Activated CD8-positive, alpha-beta T cell treated with anti-CD3 and anti-CD28 coated beads for 36 hours (primary cell): ENCODE data around the gene LRCH3. TPM values are rescaled to one million over a fixed set of nuclear protein-coding genes. Genes with fewer than 3 reads are reported as not detected.

ENCODE experiments used
- ATAC-seq: fragments of 200-7000 bp; cut with Tn5 transposase; one replicate; pipeline ENCODE4 v1.10.0; 2021; ENCODE audit warnings: mild to moderate bottlenecking, moderate library complexity
- CTCF ChIA-PET: fragments of 350-600 bp; sonication (Branson Sonifier 250); formaldehyde crosslinking; loops from one replicate; lab custom pipeline; 2021; ENCODE audit warnings: antibody characterized with exemption; lab: Charles Lee
- POLR2A ChIA-PET: fragments of 350-600 bp; sonication (Branson Sonifier 250); formaldehyde crosslinking; loops from one replicate; lab custom pipeline; 2021; ENCODE audit warnings: antibody characterized with exemption; lab: Charles Lee
- DNase-seq: peaks from one replicate; pipeline ENCODE4 v3.0.0-alpha.2; 2020
- H3K27ac Mint-ChIP-seq: one replicate; pipeline ENCODE4 v1.8.0; 2021; ENCODE audit warnings: mild to moderate bottlenecking, mixed read lengths
- H3K27me3 Mint-ChIP-seq: one replicate; pipeline ENCODE4 v1.8.0; 2021; ENCODE audit warnings: mixed read lengths
- H3K36me3 Mint-ChIP-seq: one replicate; pipeline ENCODE4 v1.8.0; 2021; ENCODE audit warnings: low read depth, mixed read lengths
- H3K4me1 Mint-ChIP-seq: one replicate; pipeline ENCODE4 v1.8.0; 2021; ENCODE audit warnings: low read depth, mixed read lengths
- H3K4me3 Mint-ChIP-seq: one replicate; pipeline ENCODE4 v1.8.0; 2021; ENCODE audit warnings: mild to moderate bottlenecking, moderate library complexity, mixed read lengths
- H3K9me3 Mint-ChIP-seq: one replicate; pipeline ENCODE4 v1.8.0; 2021; ENCODE audit warnings: mixed read lengths
- CTCF ChIP-seq: fragments of 200-600 bp; IDR thresholded peaks from one replicate; pipeline ENCODE4 v1.8.0; 2022; ENCODE audit warnings: antibody characterized with exemption, mild to moderate bottlenecking
- intact Hi-C: fragments of 100-400 bp; cut with micrococcal nuclease; formaldehyde crosslinking; loops from one replicate; pipeline ENCODE4 v1.10.0; 2022
- total RNA-seq, 2 experiments: library from RNA; stranded (reverse); gene quantifications; one replicate each; pipeline ENCODE4 v1.2.3, GENCODE V29; 2021

Gene LRCH3
- total RNA-seq, 2 experiments from 2014 or later, result 43.8 to 53.5 TPM

- ATAC-seq (no peak), DNase-seq (no peak)
- ChIA-PET CTCF (interaction anchor here (0.6 to 1.0 kb wide), 4 partner anchors 11 to 632 kb away, joined by 3 to 4 read pairs (median 3); no protein-coding TSS in a partner anchor), POLR2A (interaction anchor here (1.1 kb wide), 1 partner anchor 11 kb away, joined by 3 read pairs; no protein-coding TSS in a partner anchor)
- Mint-ChIP-seq H3K4me3 (no peak overlapping the region), H3K27me3 (no peaks in the 10 kb centered on the region), H3K27ac (peak overlapping the region; percentile 27), H3K4me1 (peaks cover 11% of the 10 kb centered on the region), H3K36me3 (peaks cover 4% of the 10 kb centered on the region), H3K9me3 (no peaks in the 10 kb centered on the region)
- intact Hi-C loops, result no loop called here
- no peak for TF ChIP-seq CTCF
Measured at GRCh38 chr3:197787412-197787811, 3.6 kb upstream of the LRCH3 start.

GRCh38 chr3:197789309-197789708 is 1.7 kb upstream of the LRCH3 start:
- peaks cover 22% of the 10 kb centered on the region for H3K4me1 Mint-ChIP-seq
- H3K36me3 Mint-ChIP-seq, result peaks cover 3% of the 10 kb centered on the region
- no peak overlapping the region for H3K4me3 Mint-ChIP-seq
- TF ChIP-seq CTCF, result no peak
- no peak overlapping the region for H3K27ac Mint-ChIP-seq
- H3K9me3 Mint-ChIP-seq, result no peaks in the 10 kb centered on the region
- intact Hi-C loops, result no loop called here
- DNase-seq (no peak), ATAC-seq (no peak)
- ChIA-PET POLR2A (interaction anchor here (0.6 kb wide), 1 partner anchor 280 kb away, joined by 3 read pairs; no protein-coding TSS in a partner anchor), CTCF (interaction anchor here (1.1 to 1.5 kb wide), 4 partner anchors 12 to 190 kb away, joined by 3 to 5 read pairs (median 4); no protein-coding TSS in a partner anchor)
- H3K27me3 Mint-ChIP-seq, result no peaks in the 10 kb centered on the region

GRCh38 chr3:197790033-197790432 is 1.0 kb upstream of the LRCH3 start:
- no peaks in the 10 kb centered on the region for H3K9me3 Mint-ChIP-seq
- H3K27ac Mint-ChIP-seq, result peak overlapping the region; percentile 96
- H3K27me3 Mint-ChIP-seq, result no peaks in the 10 kb centered on the region
- peaks cover 3% of the 10 kb centered on the region for H3K36me3 Mint-ChIP-seq
- peak overlapping the region; percentile 98 for H3K4me3 Mint-ChIP-seq
- no peak for TF ChIP-seq CTCF
- ChIA-PET CTCF (interaction anchor here (1.1 to 1.5 kb wide), 3 partner anchors 13 to 191 kb away, joined by 3 to 5 read pairs (median 4); no protein-coding TSS in a partner anchor), POLR2A (interaction anchor here (1.8 kb wide), 1 partner anchor 15 kb away, joined by 4 read pairs; no protein-coding TSS in a partner anchor)
- no peak for DNase-seq
- peaks cover 23% of the 10 kb centered on the region for H3K4me1 Mint-ChIP-seq
- intact Hi-C loops, result loop anchor here (5.0 kb wide), 1 partner anchor 43 kb away; the partner anchor contains the start of gene FYTTD1
- ATAC-seq, result no peak

GRCh38 chr3:197791892-197792647 is 1.0 kb downstream of the LRCH3 start:
- intact Hi-C loops, result loop anchor here (5.0 kb wide), 1 partner anchor 45 kb away; the partner anchor contains the start of gene FYTTD1
- no peak for TF ChIP-seq CTCF
- ATAC-seq (peak; percentile 40), DNase-seq (peak; percentile 67)
- peaks cover 6% of the 10 kb centered on the region for H3K36me3 Mint-ChIP-seq
- no peaks in the 10 kb centered on the region for H3K27me3 Mint-ChIP-seq
- peaks cover 37% of the 10 kb centered on the region for H3K4me1 Mint-ChIP-seq
- H3K4me3 Mint-ChIP-seq, result peak overlapping the region; percentile 98
- no peaks in the 10 kb centered on the region for H3K9me3 Mint-ChIP-seq
- H3K27ac Mint-ChIP-seq, result peak overlapping the region; percentile 96
- POLR2A ChIA-PET, result interaction anchor here (1.0 to 1.9 kb wide), 9 partner anchors 9 to 280 kb away, joined by 3 to 9 read pairs (median 3); no protein-coding TSS in a partner anchor
- CTCF ChIA-PET, result interaction anchor here (1.5 kb wide), 1 partner anchor 9 kb away, joined by 7 read pairs; no protein-coding TSS in a partner anchor
